ENCODE measurements around the gene IFNA16.
"Not testable (repeated sequence)": the region's sequence is repeated elsewhere in the genome, so short reads cannot be mapped to it uniquely, and the experiment has no call there.

Gene IFNA16

DNA sequence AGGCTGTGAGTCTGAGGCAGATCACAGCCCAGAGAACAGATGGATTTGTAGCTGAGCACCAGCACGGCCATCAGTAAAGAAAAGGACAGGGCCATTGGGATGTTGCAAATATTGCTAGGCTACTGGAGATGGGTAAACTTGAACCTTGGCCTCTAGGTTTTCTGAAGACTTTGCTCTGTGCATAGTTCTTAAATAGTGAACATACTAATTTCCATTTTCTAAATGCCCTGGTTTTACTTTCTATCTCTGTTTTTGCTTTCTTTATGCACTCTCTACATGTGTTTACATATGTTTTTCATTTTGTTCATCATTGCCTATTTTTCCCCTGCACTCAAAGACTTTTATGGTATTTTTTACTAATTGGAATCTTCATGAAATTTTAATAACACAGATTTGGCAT, at the start of gene IFNA16:
IFNA16 (minus strand) TSS at position 101 of the 400 bp plus-strand sequence; CDS start at position 95, 6 bp downstream.
- not testable (repeated sequence) for DNase-seq (ENCODE audit: low read depth)

DNA sequence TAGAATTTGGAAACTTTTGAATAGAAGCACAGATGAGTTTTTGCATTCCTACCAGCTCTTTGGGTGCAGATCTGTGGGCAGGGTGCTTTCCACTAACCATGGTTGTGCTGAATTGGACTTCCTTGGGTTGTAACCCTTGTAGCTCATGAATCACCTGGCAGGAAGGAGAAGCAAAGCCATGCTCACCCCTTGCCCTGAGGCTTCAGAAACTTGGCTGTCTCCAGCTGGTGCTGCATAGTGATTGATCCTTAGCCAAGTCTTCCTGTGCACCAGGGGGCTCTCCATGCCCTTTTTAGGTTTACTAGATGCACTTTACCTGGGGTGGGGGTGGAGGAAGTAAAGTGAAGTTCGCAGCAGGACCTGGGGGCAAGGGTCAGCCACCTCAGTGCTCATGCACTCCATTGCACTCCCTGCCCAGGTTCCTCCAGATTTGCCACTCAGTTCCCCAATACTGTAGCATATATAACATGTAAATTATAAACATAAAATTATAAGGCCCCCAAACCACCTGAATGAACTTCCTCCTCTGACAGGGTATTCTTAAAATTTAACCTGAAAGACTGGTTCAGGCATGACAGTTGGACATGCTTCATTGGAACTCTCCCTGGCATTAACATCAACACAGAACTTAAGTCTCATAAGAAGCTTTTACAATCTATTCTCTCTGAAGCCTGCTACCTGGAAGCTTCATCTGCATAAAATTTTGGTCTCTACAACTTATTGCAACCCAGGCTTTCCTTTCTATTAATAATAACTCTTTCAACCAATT, 48.5 kb upstream of the IFNA16 start:
- DNase-seq (ENCODE audit: low read depth), result no peak

- no peak for DNase-seq (ENCODE audit: low read depth)
Observed at GRCh38 chr9:21255538-21256212, 38.6 kb upstream of the IFNA16 start.

GRCh38 chr9:21252721-21253547, 35.8 kb upstream of the IFNA16 start:
- no peak for DNase-seq (ENCODE audit: low read depth)

DNA sequence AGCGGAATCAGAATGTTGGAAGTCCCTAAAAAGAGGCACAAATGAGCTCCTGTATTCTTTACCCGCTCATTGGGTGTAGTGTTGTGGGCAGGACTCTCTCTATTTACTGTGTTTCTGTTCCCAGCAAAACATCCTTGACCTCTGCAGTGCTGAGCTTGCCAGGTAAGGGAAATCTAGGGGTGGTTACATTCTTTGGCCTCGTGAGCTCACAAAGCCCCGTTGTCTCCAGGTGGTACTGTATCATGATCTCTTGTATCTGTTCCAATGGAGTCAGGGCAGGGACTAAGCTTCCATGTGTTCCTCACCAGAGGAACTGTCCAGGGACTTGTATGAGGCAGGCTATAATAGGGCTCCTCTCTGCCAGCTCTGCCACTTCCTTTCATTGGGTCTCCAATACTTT, 34.5 kb upstream of the IFNA16 start:
- DNase-seq (ENCODE audit: low read depth), result no peak

GRCh38 chr9:21251190-21251589, 34.1 kb upstream of the IFNA16 start:
- no peak for DNase-seq (ENCODE audit: low read depth)

DNA sequence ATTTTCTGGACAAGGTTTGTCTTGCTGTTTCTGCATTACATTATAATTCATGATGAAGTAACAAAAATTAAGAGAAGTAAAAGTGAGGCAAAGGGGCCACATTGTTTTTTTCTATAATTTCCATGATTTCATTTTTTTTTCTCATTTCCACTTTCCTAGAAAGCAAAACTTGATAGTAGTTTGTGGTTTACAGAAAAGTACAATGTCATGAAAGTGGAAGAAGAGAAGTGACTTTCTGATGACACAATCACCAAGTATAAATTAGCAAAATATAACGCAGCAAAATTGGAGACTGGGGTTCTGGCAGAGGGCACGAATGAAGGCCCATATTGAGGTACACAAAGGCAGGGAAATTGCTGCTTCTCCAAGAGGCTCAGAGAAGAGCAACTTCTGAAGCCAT, 27.7 kb upstream of the IFNA16 start:
- DNase-seq (ENCODE audit: low read depth), result no peak

DNA sequence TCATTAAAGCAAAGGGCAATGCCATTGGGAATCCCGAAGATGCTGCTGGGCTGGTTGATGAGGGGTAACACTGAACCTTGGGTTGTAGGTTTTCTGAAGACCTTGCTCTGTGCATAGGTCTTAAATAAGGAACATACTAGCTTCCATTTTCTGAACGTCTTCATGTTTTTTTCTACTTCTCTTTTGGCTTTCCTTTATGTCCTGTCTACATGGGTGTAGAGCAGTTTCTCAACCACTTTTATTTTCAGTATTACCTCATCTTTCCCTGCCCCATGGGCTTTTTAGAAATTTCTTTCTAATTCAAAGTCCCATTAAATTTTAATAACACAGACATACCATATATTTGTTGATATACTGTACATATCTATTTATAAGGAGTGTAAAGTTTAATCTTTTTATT, 22.8 kb upstream of the IFNA16 start, which contains the start of gene IFNA14:
IFNA14 (minus strand) TSS at position 95 of the 400 bp plus-strand sequence; CDS start at position 25, 70 bp downstream.
- DNase-seq (ENCODE audit: low read depth), result no peak

DNA sequence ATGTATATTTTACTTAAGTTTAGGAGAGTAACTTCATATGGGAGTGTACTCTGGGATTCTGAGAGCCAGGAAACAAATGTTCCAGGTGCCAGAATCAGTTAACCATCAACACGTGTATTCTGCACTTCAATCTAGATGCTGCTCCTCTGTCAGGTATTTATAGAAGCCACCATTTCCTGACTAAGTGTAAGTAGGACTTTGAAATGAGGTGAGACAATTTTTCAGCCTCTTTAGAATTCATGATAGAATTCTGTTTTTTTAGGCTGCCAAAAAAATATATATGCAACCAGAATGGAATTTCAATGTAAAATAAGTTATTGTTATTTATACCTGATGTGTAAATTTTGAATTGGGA, 19.2 kb upstream of the IFNA16 start:
- DNase-seq (ENCODE audit: low read depth), result not testable (repeated sequence)

DNA sequence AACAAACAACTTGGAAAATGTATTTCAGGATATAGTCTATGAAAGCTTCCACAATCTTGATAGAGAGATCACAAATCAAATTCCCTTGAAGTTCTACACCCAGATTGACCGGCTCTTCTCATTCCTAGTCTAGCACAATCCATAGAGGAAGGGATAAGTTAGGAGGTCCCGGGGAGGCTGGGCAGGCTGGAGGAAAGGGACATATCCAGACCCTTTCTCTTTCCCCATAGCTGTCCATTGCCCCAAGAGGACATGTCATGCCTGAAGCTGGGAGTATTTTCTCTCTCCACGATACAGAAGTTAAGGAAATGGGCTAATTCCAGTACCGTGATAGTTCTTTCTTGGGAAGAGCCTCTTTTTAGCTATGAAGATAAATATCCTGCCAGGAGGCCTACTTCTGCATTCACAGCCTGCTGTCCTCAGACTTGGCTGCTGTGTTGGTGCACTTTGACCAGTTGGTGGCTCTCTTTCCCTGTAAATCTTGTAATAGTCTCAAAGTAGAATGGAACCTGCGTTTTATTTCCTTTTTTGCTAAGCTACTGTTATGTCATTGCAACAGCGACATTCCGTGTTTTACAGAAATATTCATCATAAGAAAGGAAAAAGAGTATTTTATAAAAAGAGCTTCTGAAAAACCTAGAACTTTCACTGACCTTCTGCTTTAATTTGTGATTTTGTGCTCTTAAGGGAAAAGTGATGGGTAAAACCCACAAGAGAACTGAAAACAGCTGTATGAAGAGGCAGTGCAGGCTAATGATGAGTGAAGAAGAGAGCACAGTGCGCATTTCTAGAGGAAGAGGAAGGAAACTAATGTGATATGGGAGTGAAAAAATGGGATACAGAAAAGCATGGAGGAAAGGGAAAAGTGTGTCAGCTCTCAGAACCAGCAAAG, 18.6 kb upstream of the IFNA16 start:
- not testable (repeated sequence) for DNase-seq (ENCODE audit: low read depth)

DNA sequence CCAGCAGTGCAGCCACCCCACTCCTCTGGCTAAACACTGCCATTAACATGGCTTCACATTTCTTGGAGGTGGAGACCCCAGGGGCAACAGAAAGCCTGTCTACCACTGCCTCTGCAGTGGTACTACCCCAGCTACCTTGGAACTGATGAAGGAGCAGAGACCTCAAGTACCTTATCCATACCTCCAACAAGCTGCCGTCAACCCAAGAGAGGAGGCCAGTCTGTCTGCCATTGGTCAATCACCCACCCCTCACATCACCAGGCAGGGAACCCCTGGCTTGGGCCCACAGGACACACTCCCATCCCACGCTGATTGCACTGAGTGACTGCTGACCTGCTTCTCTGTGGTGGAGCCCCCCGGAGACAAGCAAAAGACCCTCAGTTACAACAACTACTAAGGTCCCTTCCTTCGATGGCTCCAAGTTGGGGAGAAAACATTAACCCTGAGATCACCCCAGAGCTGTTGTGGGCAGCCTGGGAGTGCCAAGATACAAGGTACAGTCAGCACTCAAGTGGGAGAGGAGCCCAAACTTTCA, 17.1 kb upstream of the IFNA16 start:
- no peak for DNase-seq (ENCODE audit: low read depth)

DNA sequence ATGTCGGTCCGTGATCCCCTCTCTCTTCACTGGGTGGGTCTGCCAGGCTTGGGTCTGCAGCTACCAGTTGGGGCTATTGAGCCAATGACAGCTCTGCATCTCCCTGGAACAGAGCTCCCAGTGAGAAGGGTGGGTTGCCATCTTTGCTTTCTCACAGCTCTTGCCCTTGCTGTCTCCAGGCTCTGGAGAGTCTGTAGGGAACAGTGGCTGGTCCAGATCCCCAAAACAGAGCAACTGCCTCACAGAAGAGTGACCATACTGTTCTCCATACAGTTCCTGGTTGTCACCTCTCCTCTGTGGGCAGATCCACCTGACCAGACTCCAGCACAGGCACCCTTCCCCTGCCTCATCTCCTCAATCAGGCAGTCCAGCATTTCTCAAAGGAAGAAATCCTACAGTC, 16.1 kb upstream of the IFNA16 start:
- no peak for DNase-seq (ENCODE audit: low read depth)

DNA sequence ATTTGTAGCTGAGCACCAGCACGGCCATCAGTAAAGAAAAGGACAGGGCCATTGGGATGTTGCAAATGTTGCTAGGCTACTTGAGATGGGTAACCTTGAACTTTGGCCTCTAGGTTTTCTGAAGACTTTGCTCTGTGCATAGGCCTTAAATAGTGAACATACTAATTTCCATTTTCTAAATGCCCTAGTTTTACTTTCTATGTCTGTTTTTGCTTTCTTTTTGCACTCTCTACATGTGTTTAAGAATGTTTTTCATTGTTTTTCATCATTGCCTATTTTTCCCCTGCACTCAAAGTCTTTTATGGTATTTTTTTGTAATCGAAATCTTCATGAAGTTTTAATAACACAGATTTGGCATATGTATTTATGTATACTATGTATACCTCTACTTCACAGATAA, 11.0 kb upstream of the IFNA16 start, which contains the start of gene IFNA17:
IFNA17 (minus strand) TSS at position 101 of the 400 bp plus-strand sequence; CDS start at position 52, 49 bp downstream.
- DNase-seq (ENCODE audit: low read depth), result no peak

- not testable (repeated sequence) for DNase-seq (ENCODE audit: low read depth)
Observed at GRCh38 chr9:21213411-21214326, 3.4 kb downstream of the IFNA16 start.

DNA sequence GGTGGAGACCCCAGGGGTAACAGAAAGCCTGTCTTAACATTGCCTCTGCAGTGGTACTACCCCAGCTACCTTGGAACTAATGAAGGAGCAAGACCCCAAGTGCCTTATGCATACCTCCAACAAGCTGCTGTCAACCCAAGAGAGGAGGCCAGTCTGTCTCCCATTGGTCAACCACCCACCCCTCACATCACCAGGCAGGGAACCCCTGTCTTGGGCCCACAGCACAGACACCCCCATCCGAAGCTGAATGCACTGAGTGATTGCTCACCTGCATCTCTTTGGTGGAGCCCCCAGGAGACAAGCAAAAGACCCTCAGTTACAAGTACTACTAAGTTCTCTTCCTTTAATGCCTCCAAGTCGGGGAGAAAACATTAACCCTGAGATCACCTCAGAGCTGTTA, 5.0 kb downstream of the IFNA16 start:
- not testable (repeated sequence) for DNase-seq (ENCODE audit: low read depth)

- DNase-seq (ENCODE audit: low read depth), result not testable (repeated sequence)
Observed at GRCh38 chr9:21210782-21211181, 6.3 kb downstream of the IFNA16 start.

DNA sequence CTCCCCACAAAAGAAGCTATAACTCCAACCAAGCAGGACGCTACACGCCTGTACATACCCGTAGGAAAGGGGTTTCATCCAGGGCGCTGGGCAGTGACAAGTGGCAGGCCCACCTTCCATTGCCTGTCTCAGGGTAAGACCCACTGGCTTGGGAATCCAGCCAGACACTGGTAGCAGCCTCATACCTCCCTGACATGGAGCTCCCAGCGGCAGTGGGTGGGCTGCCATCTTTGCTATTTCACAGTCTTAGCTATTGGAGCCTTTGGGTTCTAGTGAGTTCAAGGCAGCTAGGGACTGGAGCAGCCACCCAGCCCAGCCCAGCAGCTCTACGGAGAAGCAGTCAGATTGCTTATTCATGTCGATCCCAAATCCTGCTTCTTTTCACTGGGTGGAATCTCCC, 6.8 kb downstream of the IFNA16 start:
- DNase-seq (ENCODE audit: low read depth), result no peak

DNA sequence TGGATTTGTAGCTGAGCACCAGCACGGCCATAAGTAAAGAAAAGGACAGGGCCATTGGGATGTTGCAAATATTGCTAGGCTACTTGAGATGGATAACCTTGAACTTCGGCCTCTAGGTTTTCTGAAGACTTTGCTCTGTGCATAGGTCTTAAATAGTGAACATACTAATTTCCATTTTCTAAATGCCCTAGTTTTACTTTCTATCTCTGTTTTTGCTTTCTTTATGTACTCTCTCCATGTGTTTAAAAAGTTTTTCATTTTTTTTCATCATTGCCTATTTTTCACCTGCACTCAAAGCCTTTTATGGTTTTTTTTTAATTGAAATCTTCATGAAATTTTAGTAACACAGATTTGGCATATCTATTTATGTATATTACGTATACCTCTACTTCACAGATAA, 10.1 kb downstream of the IFNA16 start, which contains the start of gene IFNA10:
IFNA10 (minus strand) TSS at position 101 of the 400 bp plus-strand sequence; CDS start at position 55, 46 bp downstream.
- DNase-seq (ENCODE audit: low read depth), result not testable (repeated sequence)

DNA sequence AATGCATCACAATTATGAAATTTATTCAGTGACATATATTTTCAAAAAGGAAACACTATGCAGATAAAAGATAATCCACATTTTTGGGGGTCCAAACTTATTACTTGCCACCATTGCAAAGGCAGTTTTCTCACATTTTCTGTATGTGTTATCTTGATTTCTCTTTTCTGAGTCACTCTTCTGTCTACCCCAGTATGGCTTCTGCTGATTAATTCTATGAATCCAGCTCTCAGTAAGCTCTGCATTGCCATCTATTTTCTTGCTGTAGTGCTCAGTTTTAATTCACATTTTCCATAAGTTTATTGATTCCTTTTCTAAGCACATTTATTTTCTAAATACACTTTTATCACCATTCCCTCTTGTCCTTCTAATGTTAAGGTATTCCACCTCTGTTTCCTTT, 11.9 kb downstream of the IFNA16 start:
- DNase-seq (ENCODE audit: low read depth), result no peak

DNA sequence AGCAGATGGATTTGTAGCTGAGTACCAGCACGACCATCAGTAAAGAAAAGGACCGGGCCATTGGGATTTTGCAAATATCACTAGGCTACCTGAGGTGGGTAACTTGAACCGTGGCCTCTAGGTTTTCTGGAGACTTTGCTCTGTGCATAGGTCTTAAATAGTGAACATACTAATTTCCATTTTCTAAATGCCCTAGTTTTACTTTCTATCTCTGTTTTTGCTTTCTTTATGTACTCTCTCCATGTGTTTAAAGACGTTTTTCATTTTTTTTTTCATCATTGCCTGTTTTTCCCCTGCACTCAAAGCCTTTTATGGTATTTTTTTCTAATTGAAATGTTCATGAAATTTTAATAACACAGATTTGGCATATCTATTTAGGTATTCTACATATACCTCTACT, 15.0 kb downstream of the IFNA16 start, which contains the start of gene IFNA7:
IFNA7 (minus strand) TSS at position 101 of the 400 bp plus-strand sequence; CDS start at position 61, 40 bp downstream.
- DNase-seq (ENCODE audit: low read depth), result not testable (repeated sequence)

Measured in activated T-cell treated with anti-CD3 and anti-CD28 coated beads for 1 hour (primary cell).